ENCODE results near the gene QKI. TPM values are rescaled to one million over a fixed set of nuclear protein-coding genes. Genes with fewer than 3 reads are reported as not detected.
A peak's percentile ranks its signal among the peaks of the same experiment; 100 is the strongest.

Gene QKI
- total RNA-seq, 1 donor, result 212 TPM

DNA sequence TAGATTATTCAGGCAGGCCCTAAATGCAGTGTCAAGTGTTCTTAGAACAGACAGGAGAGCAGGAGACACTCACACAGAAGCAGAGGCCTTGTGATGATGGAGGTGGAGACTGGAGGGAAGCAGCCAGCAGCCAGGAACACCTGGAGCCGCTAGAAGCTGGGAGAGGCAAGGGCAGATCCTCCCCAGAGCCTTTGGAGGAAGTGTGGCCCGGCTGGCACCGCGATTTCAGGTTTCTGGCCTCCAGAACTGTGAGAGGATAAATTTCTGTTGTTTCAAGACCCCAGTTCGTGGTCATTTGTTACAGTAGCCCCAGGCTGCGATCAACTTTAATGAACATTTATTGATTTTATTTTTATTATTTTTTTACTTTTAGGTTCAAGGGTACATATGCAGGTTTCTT, 203.0 kb downstream of the QKI start:
- H3K27me3 ChIP-seq (ENCODE audit: insufficient read depth, low read length), result no peaks in the 10 kb centered on the region
- DNase-seq (ENCODE audit: insufficient read length, low spot score, missing footprints), result no peak
- H3K79me2 ChIP-seq (ENCODE audit: insufficient read depth, low read length), result no peaks in the 10 kb centered on the region
- H3K36me3 ChIP-seq (ENCODE audit: insufficient read depth, low read length), result no peaks in the 10 kb centered on the region
- no peak overlapping the region for H3K4me2 ChIP-seq (ENCODE audit: insufficient read depth, low read length)
- no peak overlapping the region for H3K27ac ChIP-seq (ENCODE audit: low read depth, low read length)
- no peak overlapping the region for H3K4me3 ChIP-seq (ENCODE audit: insufficient read depth, low read length)
- H3K4me1 ChIP-seq (ENCODE audit: insufficient read depth, low read length), result no peaks in the 10 kb centered on the region
- H4K20me1 ChIP-seq (ENCODE audit: insufficient read depth, low read length), result no peaks in the 10 kb centered on the region
- TF ChIP-seq, protein P1, sequence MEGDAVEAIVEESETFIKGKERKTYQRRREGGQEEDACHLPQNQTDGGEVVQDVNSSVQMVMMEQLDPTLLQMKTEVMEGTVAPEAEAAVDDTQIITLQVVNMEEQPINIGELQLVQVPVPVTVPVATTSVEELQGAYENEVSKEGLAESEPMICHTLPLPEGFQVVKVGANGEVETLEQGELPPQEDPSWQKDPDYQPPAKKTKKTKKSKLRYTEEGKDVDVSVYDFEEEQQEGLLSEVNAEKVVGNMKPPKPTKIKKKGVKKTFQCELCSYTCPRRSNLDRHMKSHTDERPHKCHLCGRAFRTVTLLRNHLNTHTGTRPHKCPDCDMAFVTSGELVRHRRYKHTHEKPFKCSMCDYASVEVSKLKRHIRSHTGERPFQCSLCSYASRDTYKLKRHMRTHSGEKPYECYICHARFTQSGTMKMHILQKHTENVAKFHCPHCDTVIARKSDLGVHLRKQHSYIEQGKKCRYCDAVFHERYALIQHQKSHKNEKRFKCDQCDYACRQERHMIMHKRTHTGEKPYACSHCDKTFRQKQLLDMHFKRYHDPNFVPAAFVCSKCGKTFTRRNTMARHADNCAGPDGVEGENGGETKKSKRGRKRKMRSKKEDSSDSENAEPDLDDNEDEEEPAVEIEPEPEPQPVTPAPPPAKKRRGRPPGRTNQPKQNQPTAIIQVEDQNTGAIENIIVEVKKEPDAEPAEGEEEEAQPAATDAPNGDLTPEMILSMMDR (IDR thresholded peaks at IDR 0.05; ENCODE audit: extremely low read depth, low read depth, low read length), result no peak
- no peaks in the 10 kb centered on the region for H3K9me3 ChIP-seq (ENCODE audit: low read depth, low read length)
- no peak overlapping the region for H2AFZ ChIP-seq (ENCODE audit: low read length)

DNA sequence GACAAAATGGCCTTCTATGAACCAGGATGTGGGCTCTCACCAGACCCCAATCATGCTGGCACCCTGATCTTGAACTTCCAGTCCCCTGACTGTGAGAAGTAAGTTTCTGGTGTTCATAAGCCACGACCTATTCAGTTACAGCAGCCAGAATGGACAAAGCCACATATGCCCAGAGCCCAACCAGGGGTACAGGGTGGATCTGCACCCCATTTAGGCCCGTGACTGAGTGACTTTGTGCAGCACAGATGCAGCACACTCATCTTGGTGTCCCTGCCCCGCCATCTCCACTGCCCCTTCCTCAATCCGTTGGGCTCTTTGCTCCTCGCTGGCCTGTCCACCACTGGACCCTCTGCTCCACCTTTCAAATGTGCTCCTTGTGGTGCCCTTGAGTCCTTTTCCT, 205.6 kb downstream of the QKI start:
- no peaks in the 10 kb centered on the region for H4K20me1 ChIP-seq (ENCODE audit: insufficient read depth, low read length)
- no peaks in the 10 kb centered on the region for H3K36me3 ChIP-seq (ENCODE audit: insufficient read depth, low read length)
- H3K27ac ChIP-seq (ENCODE audit: low read depth, low read length), result no peak overlapping the region
- no peaks in the 10 kb centered on the region for H3K27me3 ChIP-seq (ENCODE audit: insufficient read depth, low read length)
- TF ChIP-seq, protein P1 (IDR thresholded peaks at IDR 0.05; ENCODE audit: extremely low read depth, low read depth, low read length), result no peak
- DNase-seq (ENCODE audit: insufficient read length, low spot score, missing footprints), result no peak
- no peak overlapping the region for H3K4me2 ChIP-seq (ENCODE audit: insufficient read depth, low read length)
- H2AFZ ChIP-seq (ENCODE audit: low read length), result no peak overlapping the region
- no peaks in the 10 kb centered on the region for H3K9me3 ChIP-seq (ENCODE audit: low read depth, low read length)
- H3K79me2 ChIP-seq (ENCODE audit: insufficient read depth, low read length), result no peaks in the 10 kb centered on the region
- H3K4me3 ChIP-seq (ENCODE audit: insufficient read depth, low read length), result no peak overlapping the region
- H3K4me1 ChIP-seq (ENCODE audit: insufficient read depth, low read length), result no peaks in the 10 kb centered on the region

DNA sequence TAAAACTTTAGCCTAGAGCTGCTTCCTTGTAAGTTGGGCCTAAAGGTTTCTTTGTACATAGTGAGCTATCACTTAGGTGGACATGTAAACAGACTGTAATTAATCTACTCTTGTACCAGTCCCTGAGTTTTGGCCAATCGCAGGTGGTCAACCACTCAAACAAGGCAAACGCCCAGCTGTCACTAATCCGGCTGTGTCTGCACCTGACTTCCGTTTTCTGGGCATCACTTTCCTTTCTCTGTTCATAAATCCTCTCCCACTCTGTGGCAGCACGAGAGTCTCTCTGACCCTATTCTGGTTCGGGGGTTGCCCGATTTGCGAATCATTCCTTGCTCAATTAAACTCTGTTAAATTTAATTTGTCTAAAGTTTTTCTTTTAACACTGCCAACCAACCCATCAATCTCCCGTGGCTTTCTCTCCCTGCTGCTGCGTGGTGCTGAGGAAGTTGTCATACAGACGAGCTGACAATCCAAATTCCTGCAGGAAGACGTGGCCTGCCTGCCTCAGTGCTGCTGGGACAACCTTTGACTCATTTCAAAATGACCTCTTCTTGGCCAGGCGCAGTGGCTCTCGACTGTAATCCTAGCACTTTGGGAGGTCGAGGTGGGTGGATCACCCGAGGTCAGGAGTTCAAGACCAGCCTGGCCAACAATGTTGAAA, 206.3 kb downstream of the QKI start:
- H3K4me2 ChIP-seq (ENCODE audit: insufficient read depth, low read length), result no peak overlapping the region
- H2AFZ ChIP-seq (ENCODE audit: low read length), result no peak overlapping the region
- H4K20me1 ChIP-seq (ENCODE audit: insufficient read depth, low read length), result no peaks in the 10 kb centered on the region
- H3K27me3 ChIP-seq (ENCODE audit: insufficient read depth, low read length), result no peaks in the 10 kb centered on the region
- no peaks in the 10 kb centered on the region for H3K4me1 ChIP-seq (ENCODE audit: insufficient read depth, low read length)
- H3K79me2 ChIP-seq (ENCODE audit: insufficient read depth, low read length), result no peaks in the 10 kb centered on the region
- H3K9me3 ChIP-seq (ENCODE audit: low read depth, low read length), result no peaks in the 10 kb centered on the region
- no peaks in the 10 kb centered on the region for H3K36me3 ChIP-seq (ENCODE audit: insufficient read depth, low read length)
- H3K4me3 ChIP-seq (ENCODE audit: insufficient read depth, low read length), result no peak overlapping the region
- TF ChIP-seq, protein P1 (IDR thresholded peaks at IDR 0.05; ENCODE audit: extremely low read depth, low read depth, low read length), result no peak
- peak; percentile 81 for DNase-seq (ENCODE audit: insufficient read length, low spot score, missing footprints)
- no peak overlapping the region for H3K27ac ChIP-seq (ENCODE audit: low read depth, low read length)

DNA sequence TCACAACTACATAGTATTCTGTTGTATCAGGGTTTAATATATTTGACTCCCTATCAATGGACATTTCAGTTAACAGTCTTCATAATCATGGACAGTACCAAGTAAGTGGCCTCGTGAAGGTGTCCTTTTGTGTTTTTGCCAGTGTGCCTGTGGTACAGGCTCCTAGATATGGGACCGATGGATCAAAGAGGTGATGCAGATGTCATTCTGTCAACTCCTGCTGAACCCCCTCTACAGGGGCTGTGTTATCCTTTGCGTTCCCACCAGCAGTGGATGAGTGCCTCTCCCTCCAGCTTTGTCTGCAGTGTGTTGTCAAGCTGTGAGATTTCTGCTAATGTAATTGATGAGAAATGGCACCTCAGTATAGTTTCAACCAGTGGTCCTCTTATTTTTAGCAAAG, 210.7 kb downstream of the QKI start:
- H3K4me1 ChIP-seq (ENCODE audit: insufficient read depth, low read length), result no peaks in the 10 kb centered on the region
- H3K4me2 ChIP-seq (ENCODE audit: insufficient read depth, low read length), result no peak overlapping the region
- TF ChIP-seq, protein P1 (IDR thresholded peaks at IDR 0.05; ENCODE audit: extremely low read depth, low read depth, low read length), result no peak
- no peaks in the 10 kb centered on the region for H3K27me3 ChIP-seq (ENCODE audit: insufficient read depth, low read length)
- H3K36me3 ChIP-seq (ENCODE audit: insufficient read depth, low read length), result no peaks in the 10 kb centered on the region
- no peaks in the 10 kb centered on the region for H3K9me3 ChIP-seq (ENCODE audit: low read depth, low read length)
- H2AFZ ChIP-seq (ENCODE audit: low read length), result no peak overlapping the region
- no peak overlapping the region for H3K4me3 ChIP-seq (ENCODE audit: insufficient read depth, low read length)
- DNase-seq (ENCODE audit: insufficient read length, low spot score, missing footprints), result no peak
- H3K27ac ChIP-seq (ENCODE audit: low read depth, low read length), result no peak overlapping the region
- H3K79me2 ChIP-seq (ENCODE audit: insufficient read depth, low read length), result no peaks in the 10 kb centered on the region
- H4K20me1 ChIP-seq (ENCODE audit: insufficient read depth, low read length), result no peaks in the 10 kb centered on the region
